Stomach (tissue), 9 donors: ENCODE results near the gene GMDS. TPM values are rescaled to one million over a fixed set of nuclear protein-coding genes. Genes with fewer than 3 reads are reported as not detected.

Experiments used
- DNase-seq, 2 donors: peaks; one replicate each; pipeline versions ENCODE4 v3.0.0 to v3.0.0-alpha.2; 2013 to 2019
- H3K27ac ChIP-seq, 5 donors: fragments of 200-600 bp in 4 of 5; sonication (generic) in 4 of 5; one replicate each; pipeline ENCODE4 v1.5.1; 2013 to 2019; ENCODE audit warnings: mild to moderate bottlenecking in 1 of 5, moderate library complexity in 1 of 5
- H3K27me3 ChIP-seq, 3 donors: fragments of 200-600 bp; sonication (generic); one replicate each; pipeline ENCODE4 v1.5.1; 2017 to 2019; ENCODE audit warnings: mixed run types in 1 of 3
- H3K36me3 ChIP-seq, 4 donors: fragments of 200-600 bp; sonication (generic); 1 replicate in 3 of 4; 2 replicates in 1 of 4; pipeline ENCODE4 v1.5.1; 2016 to 2019
- H3K4me1 ChIP-seq, 4 donors: fragments of 200-600 bp; sonication (generic); one replicate each; pipeline ENCODE4 v1.5.1; 2016 to 2019
- H3K4me3 ChIP-seq, 4 donors: fragments of 200-600 bp; sonication (generic) in 3 of 4; one replicate each; pipeline ENCODE4 v1.5.1; 2016 to 2019; ENCODE audit warnings: mild to moderate bottlenecking in 1 of 4
- H3K9me3 ChIP-seq, 4 donors: fragments of 200-600 bp; sonication (generic); one replicate each; pipeline ENCODE4 v1.5.1; 2016 to 2019
- CTCF ChIP-seq, 7 experiments: fragments of 450-650 bp in 4 of 7; fragments of 200-600 bp in 3 of 7; sonication (generic) in 3 of 7; IDR thresholded peaks; one replicate each; pipeline ENCODE4 v1.5.1; 2016 to 2019; ENCODE audit warnings: antibody characterized with exemption in 7 of 7, control low read depth in 2 of 7, mild to moderate bottlenecking in 1 of 7
- EP300 ChIP-seq: sonication (generic); formaldehyde crosslinking; IDR thresholded peaks from one replicate; pipeline ENCODE4 v1.6.1; 2017; ENCODE audit warnings: antibody characterized with exemption
- POLR2A ChIP-seq, 4 donors: fragments of 450-650 bp; IDR thresholded peaks; one replicate each; pipeline ENCODE4 v1.6.1; 2016; ENCODE audit warnings: antibody characterized with exemption in 4 of 4, control low read depth in 2 of 4, mild to moderate bottlenecking in 1 of 4, moderate library complexity in 1 of 4
- POLR2AphosphoS5 ChIP-seq, 3 donors: sonication (generic); formaldehyde crosslinking; IDR thresholded peaks; one replicate each; pipeline ENCODE4 v1.6.1; 2016; ENCODE audit warnings: antibody characterized with exemption in 3 of 3
- WGBS, 5 donors: extraction: QIAGEN DNeasy Blood & Tissue Kit in 3 of 5; methylation state at CpG; one replicate each; pipeline versions ENCODE4 v1.1.5 to v1.1.7; 2013 to 2018; 5-methylcytosine and 5-hydroxymethylcytosine counted together
- intact Hi-C: fragments of 100-400 bp; cut with DNase I; formaldehyde crosslinking; loops from one replicate; pipeline ENCODE4 v1.15.1; 2023; ENCODE audit warnings: low total_unique reads
- polyA plus RNA-seq, 3 donors: library from polyadenylated mRNA; stranded (reverse); fragments of 200-250 nt; gene quantifications; one replicate each; pipeline ENCODE4 v1.2.3, GENCODE V29; 2013
- total RNA-seq, 5 donors: library from RNA; depleted of rRNA; stranded (reverse); fragments of >200 nt; gene quantifications; one replicate each; pipeline versions ENCODE4 v1.1.0 to v1.2.3, GENCODE V29; 2014 to 2016
- donor health status: healthy with polysubstance abuse.
- donor health status: Bipolar disorder and iron deficiency.
- donor health status: healthy.

The GMDS gene
- total and polyA plus RNA-seq, 8 donors = 83.7 to 262 (median 121) TPM

- intact Hi-C loops = no loop called here
- no peak for DNase-seq
- peaks cover 0 to 3% (median 0%) of the 10 kb centered on the region in 4 donors for H3K36me3 ChIP-seq
- H3K4me3 ChIP-seq = no peak overlapping the region
- peaks cover 0 to 7% (median 4%) of the 10 kb centered on the region in 4 donors for H3K4me1 ChIP-seq
- H3K27me3 ChIP-seq = no peaks in the 10 kb centered on the region
- TF ChIP-seq POLR2AphosphoS5 (IDR thresholded peaks at IDR 0.05) (no peak), POLR2A (IDR thresholded peaks at IDR 0.05) (no peak), CTCF (IDR thresholded peaks at IDR 0.05) (no peak), EP300 (no peak)
- WGBS, 5 donors = 81 to 96% (median 88%) methylated on average over 1 of the region's 1 CpG
- H3K9me3 ChIP-seq = no peaks in the 10 kb centered on the region
- H3K27ac ChIP-seq = no peak overlapping the region
Measured at GRCh38 chr6:2055143-2055542, 190.3 kb downstream of the GMDS start.

GRCh38 chr6:2054516-2055067 is 190.8 kb downstream of the GMDS start:
- H3K36me3 ChIP-seq = peaks cover 0 to 3% (median 0%) of the 10 kb centered on the region in 4 donors
- H3K27ac ChIP-seq = no peak overlapping the region
- no peaks in the 10 kb centered on the region for H3K9me3 ChIP-seq
- no peaks in the 10 kb centered on the region for H3K27me3 ChIP-seq
- intact Hi-C loops = no loop called here
- no peak overlapping the region for H3K4me3 ChIP-seq
- H3K4me1 ChIP-seq = peaks cover 0 to 7% (median 4%) of the 10 kb centered on the region in 4 donors
- 65 to 76% (median 75%) methylated on average over 4 of the region's 4 CpGs for WGBS, 5 donors
- no peak for TF ChIP-seq EP300
- TF ChIP-seq CTCF (IDR thresholded peaks at IDR 0.05) = no peak
- TF ChIP-seq POLR2A (IDR thresholded peaks at IDR 0.05) = no peak
- TF ChIP-seq POLR2AphosphoS5 (IDR thresholded peaks at IDR 0.05) = no peak
- DNase-seq = no peak

GRCh38 chr6:2053691-2054090 is 191.7 kb downstream of the GMDS start:
- Histone ChIP-seq H3K27ac (no peak overlapping the region), H3K9me3 (no peaks in the 10 kb centered on the region), H3K4me1 (peaks cover 0 to 7% (median 4%) of the 10 kb centered on the region in 4 donors), H3K27me3 (no peaks in the 10 kb centered on the region), H3K4me3 (no peak overlapping the region), H3K36me3 (peaks cover 0 to 3% (median 0%) of the 10 kb centered on the region in 4 donors)
- DNase-seq = no peak
- intact Hi-C loops = no loop called here
- no peak for TF ChIP-seq EP300
- no peak for TF ChIP-seq POLR2AphosphoS5 (IDR thresholded peaks at IDR 0.05)
- TF ChIP-seq CTCF (IDR thresholded peaks at IDR 0.05) = no peak
- no peak for TF ChIP-seq POLR2A (IDR thresholded peaks at IDR 0.05)

- H3K4me3 ChIP-seq = no peak overlapping the region
- H3K36me3 ChIP-seq = peaks cover 0 to 3% (median 0%) of the 10 kb centered on the region in 4 donors
- no peaks in the 10 kb centered on the region for H3K27me3 ChIP-seq
- TF ChIP-seq CTCF (IDR thresholded peaks at IDR 0.05) (no peak), EP300 (no peak), POLR2AphosphoS5 (IDR thresholded peaks at IDR 0.05) (no peak), POLR2A (IDR thresholded peaks at IDR 0.05) (no peak)
- H3K9me3 ChIP-seq = no peaks in the 10 kb centered on the region
- no peak overlapping the region for H3K27ac ChIP-seq
- intact Hi-C loops = no loop called here
- no peaks in the 10 kb centered on the region for H3K4me1 ChIP-seq
- DNase-seq = no peak
- 42 to 77% (median 51%) methylated on average over 2 of the region's 2 CpGs for WGBS, 5 donors
Measured at GRCh38 chr6:2047855-2048254, 197.6 kb downstream of the GMDS start.
